ENCODE results near the gene SCARF1. TPM values are rescaled to one million over a fixed set of nuclear protein-coding genes. Genes with fewer than 3 reads are reported as not detected.

Gene SCARF1
- total RNA-seq, 1 donor from 2014 or later = 0.42 TPM

DNA sequence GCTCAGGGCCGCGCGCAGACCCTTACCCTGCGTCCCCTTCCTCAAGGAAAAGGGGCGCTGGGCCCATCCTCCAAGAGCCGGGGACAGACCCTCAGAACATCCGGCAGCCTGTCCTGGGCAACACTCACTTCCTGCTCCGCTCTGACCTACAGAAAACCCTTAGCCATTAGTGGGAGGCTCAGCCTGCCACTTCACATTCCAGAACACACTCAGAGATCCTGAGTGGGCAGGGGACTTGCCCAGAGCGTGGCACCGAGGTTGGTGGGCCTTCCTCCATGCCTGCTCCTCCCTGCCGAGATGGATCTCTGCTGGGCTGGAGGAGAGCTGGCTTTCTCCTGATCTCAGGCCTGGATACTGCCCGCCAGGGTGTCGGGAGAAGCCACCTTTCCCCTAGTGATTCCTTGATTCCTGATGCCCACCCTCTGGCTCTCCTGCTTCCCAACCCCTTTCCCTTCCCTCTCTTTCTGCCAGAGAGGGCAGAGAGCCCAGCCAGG lies 1.5 kb downstream of the SCARF1 start:
- H3K4me1 Mint-ChIP-seq = peaks cover 37% of the 10 kb centered on the region
- peaks cover 35% of the 10 kb centered on the region for H3K27me3 Mint-ChIP-seq (ENCODE audit: low read depth)
- no peaks in the 10 kb centered on the region for H3K9me3 Mint-ChIP-seq
- peak overlapping the region; percentile 83 for H3K4me3 Mint-ChIP-seq
- H3K27ac Mint-ChIP-seq (ENCODE audit: unreplicated experiment) = no peak overlapping the region
- no peak for DNase-seq (ENCODE audit: low read depth, low spot score)
- H3K36me3 Mint-ChIP-seq (ENCODE audit: low read depth) = no peaks in the 10 kb centered on the region
- no peak for TF ChIP-seq CTCF (conservative IDR thresholded peaks at IDR 0.05)

DNA sequence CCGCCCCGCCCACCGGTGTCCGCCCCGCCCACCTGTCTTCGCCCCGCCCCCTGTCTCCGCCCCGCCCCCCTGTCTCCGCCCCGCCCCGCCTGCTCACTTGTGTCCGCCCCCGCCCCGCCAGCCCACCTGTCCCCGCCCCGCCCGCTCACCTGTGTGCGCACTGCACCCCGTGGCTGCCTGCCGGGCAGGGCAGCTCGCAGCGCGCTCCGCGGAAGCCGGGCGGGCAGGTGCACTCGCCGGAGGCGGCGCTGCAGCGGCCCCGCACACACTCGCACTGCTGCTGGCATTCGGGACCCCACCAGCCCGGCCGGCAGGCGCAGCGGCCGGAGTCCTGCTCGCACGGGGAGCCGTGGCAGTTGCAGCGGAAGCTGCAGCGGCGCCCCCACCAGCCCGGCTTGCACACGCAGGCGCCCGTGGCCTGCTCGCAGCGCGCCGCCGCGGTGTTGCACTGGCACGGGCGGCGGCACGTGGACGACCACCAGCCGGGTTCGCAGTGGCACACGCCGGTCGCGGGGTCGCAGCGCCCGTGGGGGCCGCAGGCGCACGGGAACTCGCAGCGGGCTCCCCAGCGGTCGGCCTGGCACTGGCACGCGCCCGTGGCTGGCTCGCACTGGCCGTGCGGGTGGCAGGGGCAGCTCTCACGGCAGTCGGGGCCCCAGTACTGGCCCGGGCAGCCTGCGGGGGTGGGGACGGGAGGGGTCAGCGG lies 2.1 kb downstream of the SCARF1 start:
- Mint-ChIP-seq H3K4me3 (no peak overlapping the region), H3K9me3 (no peaks in the 10 kb centered on the region), H3K36me3 (ENCODE audit: low read depth) (no peaks in the 10 kb centered on the region)

DNA sequence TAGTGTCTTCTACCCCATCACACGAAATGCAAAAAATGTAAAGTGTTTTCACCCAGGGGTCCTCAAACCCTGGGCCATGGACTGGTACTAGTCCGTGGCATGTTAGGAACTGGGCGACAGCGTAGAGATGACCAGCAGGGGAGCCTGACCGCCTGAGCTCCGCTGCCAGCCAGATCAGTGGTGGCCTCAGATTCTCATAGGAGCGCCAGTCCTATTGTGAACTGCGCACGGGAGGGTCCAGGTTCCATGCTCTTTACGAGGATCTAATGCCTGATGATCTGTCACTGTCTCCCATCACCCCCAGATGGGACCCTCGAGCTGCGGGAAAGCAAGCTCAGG lies 4.5 kb downstream of the SCARF1 start:
- no peaks in the 10 kb centered on the region for H3K9me3 Mint-ChIP-seq
- DNase-seq (ENCODE audit: low read depth, low spot score) = no peak
- no peaks in the 10 kb centered on the region for H3K36me3 Mint-ChIP-seq (ENCODE audit: low read depth)
- H3K4me1 Mint-ChIP-seq = peaks cover 40% of the 10 kb centered on the region
- TF ChIP-seq CTCF (conservative IDR thresholded peaks at IDR 0.05) = no peak
- H3K27me3 Mint-ChIP-seq (ENCODE audit: low read depth) = peaks cover 33% of the 10 kb centered on the region
- H3K4me3 Mint-ChIP-seq = peak overlapping the region; percentile 33
- H3K27ac Mint-ChIP-seq (ENCODE audit: unreplicated experiment) = no peak overlapping the region

More for the DNA sequence above, 2.1 kb downstream of the SCARF1 start:
- Mint-ChIP-seq H3K4me1 (peaks cover 43% of the 10 kb centered on the region), H3K27ac (ENCODE audit: unreplicated experiment) (no peak overlapping the region), H3K27me3 (ENCODE audit: low read depth) (peaks cover 35% of the 10 kb centered on the region)
- no peak for DNase-seq (ENCODE audit: low read depth, low spot score)
- peak; percentile 48 for TF ChIP-seq CTCF (conservative IDR thresholded peaks at IDR 0.05)

- H3K4me1 Mint-ChIP-seq = peaks cover 34% of the 10 kb centered on the region
- H3K4me3 Mint-ChIP-seq = no peak overlapping the region
- H3K27ac Mint-ChIP-seq (ENCODE audit: unreplicated experiment) = no peak overlapping the region
- H3K27me3 Mint-ChIP-seq (ENCODE audit: low read depth) = peaks cover 29% of the 10 kb centered on the region
- TF ChIP-seq CTCF (conservative IDR thresholded peaks at IDR 0.05) = no peak
- H3K36me3 Mint-ChIP-seq (ENCODE audit: low read depth) = no peaks in the 10 kb centered on the region
- DNase-seq (ENCODE audit: low read depth, low spot score) = no peak
- no peaks in the 10 kb centered on the region for H3K9me3 Mint-ChIP-seq
Measured at GRCh38 chr17:1640329-1641064, 5.0 kb downstream of the SCARF1 start.

- DNase-seq (ENCODE audit: low read depth, low spot score) = no peak
- Mint-ChIP-seq H3K27me3 (ENCODE audit: low read depth) (peaks cover 21% of the 10 kb centered on the region), H3K9me3 (no peaks in the 10 kb centered on the region), H3K4me3 (no peak overlapping the region), H3K36me3 (ENCODE audit: low read depth) (no peaks in the 10 kb centered on the region), H3K4me1 (peaks cover 31% of the 10 kb centered on the region), H3K27ac (ENCODE audit: unreplicated experiment) (no peak overlapping the region)
- TF ChIP-seq CTCF (conservative IDR thresholded peaks at IDR 0.05) = no peak
Measured at GRCh38 chr17:1639549-1640180, 5.9 kb downstream of the SCARF1 start.

Measured in neural crest cell (in vitro differentiated cells).